Esophagus squamous epithelium (tissue), 4 donors: ENCODE data around the gene PRODH.
"Not testable (repeated sequence)": the region's sequence is repeated elsewhere in the genome, so short reads cannot be mapped to it uniquely, and the experiment has no call there.

Source experiments
- POLR2A ChIP-seq, 4 donors: fragments of 450-650 bp; IDR thresholded peaks; one replicate each; pipeline ENCODE4 v1.6.1; 2017; ENCODE audit warnings: antibody characterized with exemption in 4 of 4, mild to moderate bottlenecking in 4 of 4, moderate library complexity in 3 of 4
- TF ChIP-seq, protein P1 (sequence below), 6 experiments: fragments of 450-650 bp in 4 of 6; fragments of 200-600 bp in 2 of 6; sonication (generic) in 2 of 6; IDR thresholded peaks; one replicate each; pipeline ENCODE4 v1.5.1; 2016 to 2019; ENCODE audit warnings: antibody characterized with exemption in 6 of 6, mild to moderate bottlenecking in 4 of 6, moderate library complexity in 4 of 6

DNA sequence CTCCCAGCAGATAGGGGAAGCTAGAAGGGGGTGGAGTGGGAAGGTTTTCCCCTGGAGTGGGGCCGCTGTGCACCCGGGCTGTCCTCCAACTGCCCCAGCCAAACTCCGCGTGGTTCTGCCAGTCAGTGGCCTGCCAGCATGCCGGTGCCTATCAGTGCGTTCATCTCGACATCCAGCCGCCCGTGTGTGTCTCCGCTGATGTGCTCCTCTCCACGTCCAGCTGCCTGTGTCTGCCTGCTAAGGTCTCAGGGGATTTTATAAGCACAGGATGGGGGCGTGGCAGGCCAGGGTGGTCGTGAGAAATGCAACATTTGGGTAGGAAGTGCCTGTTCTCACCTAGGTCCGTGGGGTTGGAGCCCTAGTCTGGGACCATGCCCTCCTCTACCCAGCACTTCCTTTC, 17.0 kb upstream of the PRODH start:
- TF ChIP-seq, protein P1, sequence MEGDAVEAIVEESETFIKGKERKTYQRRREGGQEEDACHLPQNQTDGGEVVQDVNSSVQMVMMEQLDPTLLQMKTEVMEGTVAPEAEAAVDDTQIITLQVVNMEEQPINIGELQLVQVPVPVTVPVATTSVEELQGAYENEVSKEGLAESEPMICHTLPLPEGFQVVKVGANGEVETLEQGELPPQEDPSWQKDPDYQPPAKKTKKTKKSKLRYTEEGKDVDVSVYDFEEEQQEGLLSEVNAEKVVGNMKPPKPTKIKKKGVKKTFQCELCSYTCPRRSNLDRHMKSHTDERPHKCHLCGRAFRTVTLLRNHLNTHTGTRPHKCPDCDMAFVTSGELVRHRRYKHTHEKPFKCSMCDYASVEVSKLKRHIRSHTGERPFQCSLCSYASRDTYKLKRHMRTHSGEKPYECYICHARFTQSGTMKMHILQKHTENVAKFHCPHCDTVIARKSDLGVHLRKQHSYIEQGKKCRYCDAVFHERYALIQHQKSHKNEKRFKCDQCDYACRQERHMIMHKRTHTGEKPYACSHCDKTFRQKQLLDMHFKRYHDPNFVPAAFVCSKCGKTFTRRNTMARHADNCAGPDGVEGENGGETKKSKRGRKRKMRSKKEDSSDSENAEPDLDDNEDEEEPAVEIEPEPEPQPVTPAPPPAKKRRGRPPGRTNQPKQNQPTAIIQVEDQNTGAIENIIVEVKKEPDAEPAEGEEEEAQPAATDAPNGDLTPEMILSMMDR (IDR thresholded peaks at IDR 0.05): not testable (repeated sequence)
- TF ChIP-seq POLR2A (IDR thresholded peaks at IDR 0.05): not testable (repeated sequence)
